WTC11 (cell line): ENCODE data around the gene ANTXR1. TPM values are rescaled to one million over a fixed set of nuclear protein-coding genes. Genes with fewer than 3 reads are reported as not detected.

Experiments
- ATAC-seq: fragments of 200-7000 bp; cut with Tn5 transposase; 2 replicates; pipeline ENCODE4 v1.10.0; 2021; ENCODE audit warnings: mild to moderate bottlenecking, moderate library complexity
- CTCF ChIA-PET: fragments of 300-600 bp; sonication (Branson Sonifier 250); formaldehyde crosslinking; loops from one replicate; lab custom pipeline; 2021; ENCODE audit warnings: antibody characterized with exemption; lab: Charles Lee
- POLR2A ChIA-PET: fragments of 350-600 bp; sonication (Branson Sonifier 250); formaldehyde crosslinking; loops from one replicate; lab custom pipeline; 2021; ENCODE audit warnings: antibody characterized with exemption; lab: Charles Lee
- DNase-seq: peaks from one replicate; pipeline ENCODE4 v3.0.0; 2021; ENCODE audit warnings: low spot score
- H3K27ac Mint-ChIP-seq: 2 replicates; pipeline ENCODE4 v1.8.0; 2021; ENCODE audit warnings: mixed read lengths
- H3K27me3 Mint-ChIP-seq: 2 replicates; pipeline ENCODE4 v1.8.0; 2021; ENCODE audit warnings: low read depth, mild to moderate bottlenecking, moderate library complexity, mixed read lengths
- H3K36me3 Mint-ChIP-seq: 2 replicates; pipeline ENCODE4 v1.8.0; 2021; ENCODE audit warnings: mixed read lengths
- H3K4me1 Mint-ChIP-seq: 2 replicates; pipeline ENCODE4 v1.8.0; 2022; ENCODE audit warnings: mixed read lengths
- H3K4me3 Mint-ChIP-seq: 2 replicates; pipeline ENCODE4 v1.8.0; 2021; ENCODE audit warnings: mild to moderate bottlenecking, moderate library complexity, mixed read lengths
- H3K9me3 Mint-ChIP-seq: 2 replicates; pipeline ENCODE4 v1.8.0; 2021; ENCODE audit warnings: mixed read lengths
- AR ChIP-seq: fragments of 250-450 bp; sonication (Bioruptor Pico); IDR thresholded peaks from 2 replicates; pipeline ENCODE4 v1.9.0; 2021; ENCODE audit warnings: mild to moderate bottlenecking
- ATF2 ChIP-seq: sonication (generic); formaldehyde crosslinking; IDR thresholded peaks from 2 replicates; pipeline ENCODE4 v1.8.1; 2022; ENCODE audit warnings: low read depth, missing genetic modification reagents, borderline replicate concordance
- ATF6 ChIP-seq: sonication (generic); formaldehyde crosslinking; IDR thresholded peaks from 2 replicates; pipeline ENCODE4 v1.8.1; 2023; ENCODE audit warnings: mild to moderate bottlenecking, missing genetic modification reagents
- CREM ChIP-seq: sonication (generic); formaldehyde crosslinking; IDR thresholded peaks from 2 replicates; pipeline ENCODE4 v1.8.1; 2022; ENCODE audit warnings: mild to moderate bottlenecking, missing genetic modification reagents, moderate library complexity
- E2F1 ChIP-seq: sonication (generic); formaldehyde crosslinking; IDR thresholded peaks from 2 replicates; pipeline ENCODE4 v1.8.0; 2022; ENCODE audit warnings: mild to moderate bottlenecking, missing genetic modification reagents
- ELF4 ChIP-seq: sonication (generic); formaldehyde crosslinking; IDR thresholded peaks from 2 replicates; pipeline ENCODE4 v1.8.1; 2022; ENCODE audit warnings: low read depth, mild to moderate bottlenecking, moderate library complexity, missing genetic modification reagents
- FOXJ3 ChIP-seq: sonication (generic); formaldehyde crosslinking; IDR thresholded peaks from 2 replicates; pipeline ENCODE4 v1.9.0; 2021; ENCODE audit warnings: missing genetic modification reagents, mild to moderate bottlenecking, borderline replicate concordance
- GTF2I ChIP-seq: fragments of 250-450 bp; sonication (Bioruptor Pico); conservative IDR thresholded peaks from 2 replicates; pipeline ENCODE4 v1.4.0; 2021; ENCODE audit warnings: mild to moderate bottlenecking
- HMGA2 ChIP-seq: fragments of 250-450 bp; sonication (Bioruptor Pico); IDR thresholded peaks from 2 replicates; pipeline ENCODE4 v1.4.0; 2021; ENCODE audit warnings: mild to moderate bottlenecking, moderate library complexity
- JAZF1 ChIP-seq: fragments of 250-450 bp; sonication (Bioruptor Pico); IDR thresholded peaks from 2 replicates; pipeline ENCODE4 v1.9.0; 2021; ENCODE audit warnings: moderate library complexity, mild to moderate bottlenecking, inconsistent platforms
- MXD4 ChIP-seq: fragments of 250-450 bp; sonication (Bioruptor Pico); IDR thresholded peaks from 2 replicates; pipeline ENCODE4 v1.8.0; 2021; ENCODE audit warnings: mild to moderate bottlenecking, moderate library complexity, borderline replicate concordance
- MYBL2 ChIP-seq: sonication (generic); formaldehyde crosslinking; IDR thresholded peaks from 2 replicates; pipeline ENCODE4 v1.8.1; 2023; ENCODE audit warnings: mild to moderate bottlenecking, moderate library complexity, missing genetic modification reagents
- NFYB ChIP-seq: sonication (generic); formaldehyde crosslinking; conservative IDR thresholded peaks from 2 replicates; pipeline ENCODE4 v1.8.0; 2022; ENCODE audit warnings: low read depth, missing genetic modification reagents
- OVOL2 ChIP-seq: fragments of 250-450 bp; sonication (Bioruptor Pico); IDR thresholded peaks from 2 replicates; pipeline ENCODE4 v1.9.0; 2021; ENCODE audit warnings: mild to moderate bottlenecking, borderline replicate concordance
- SMAD3 ChIP-seq: sonication (generic); formaldehyde crosslinking; IDR thresholded peaks from 2 replicates; pipeline ENCODE4 v1.8.0; 2022; ENCODE audit warnings: missing genetic modification reagents, mild to moderate bottlenecking, borderline replicate concordance
- SMAD4 ChIP-seq: sonication (generic); formaldehyde crosslinking; IDR thresholded peaks from 2 replicates; pipeline ENCODE4 v1.8.0; 2022; ENCODE audit warnings: mild to moderate bottlenecking, missing genetic modification reagents
- TEAD1 ChIP-seq: sonication (generic); formaldehyde crosslinking; IDR thresholded peaks from 2 replicates; pipeline ENCODE4 v1.8.0; 2022; ENCODE audit warnings: mild to moderate bottlenecking, missing genetic modification reagents
- TP53 ChIP-seq: sonication (generic); formaldehyde crosslinking; IDR thresholded peaks from 2 replicates; pipeline ENCODE4 v1.8.1; 2023; ENCODE audit warnings: mild to moderate bottlenecking, missing genetic modification reagents
- ZBTB21 ChIP-seq: sonication (generic); formaldehyde crosslinking; IDR thresholded peaks from 2 replicates; pipeline ENCODE4 v1.8.1; 2023; ENCODE audit warnings: mild to moderate bottlenecking, missing genetic modification reagents, borderline replicate concordance
- ZNF219 ChIP-seq: sonication (generic); formaldehyde crosslinking; IDR thresholded peaks from 2 replicates; pipeline ENCODE4 v1.8.0; 2023; ENCODE audit warnings: missing genetic modification reagents, mild to moderate bottlenecking, borderline replicate concordance
- ZNF263 ChIP-seq: sonication (generic); formaldehyde crosslinking; IDR thresholded peaks from 2 replicates; pipeline ENCODE4 v1.8.1; 2022; ENCODE audit warnings: low read depth, mild to moderate bottlenecking, moderate library complexity, missing genetic modification reagents
- ZNF512 ChIP-seq: sonication (generic); formaldehyde crosslinking; IDR thresholded peaks from 2 replicates; pipeline ENCODE4 v1.8.1; 2022; ENCODE audit warnings: missing genetic modification reagents, borderline replicate concordance
- total RNA-seq: library from RNA; stranded (reverse); gene quantifications from 3 replicates; pipeline ENCODE4 v1.2.3, GENCODE V29; 2021

The ANTXR1 gene
- total RNA-seq, 1 experiment from 2014 or later, result 30.0 TPM

GRCh38 chr2:69060938-69061501 lies 48.0 kb downstream of the ANTXR1 start:
- CTCF ChIA-PET, result interaction anchor here (1.2 kb wide), 1 partner anchor 99 kb away, joined by 4 read pairs; no protein-coding TSS in a partner anchor
- no peaks in the 10 kb centered on the region for H3K27me3 Mint-ChIP-seq
- no peak overlapping the region for H3K27ac Mint-ChIP-seq
- POLR2A ChIA-PET, result interaction anchor here (0.9 kb wide), 1 partner anchor 22 kb away, joined by 3 read pairs; no protein-coding TSS in a partner anchor
- DNase-seq, result no peak
- no peak overlapping the region for H3K4me3 Mint-ChIP-seq
- H3K36me3 Mint-ChIP-seq, result peaks cover 15% of the 10 kb centered on the region
- 0 out of 2 replicates have a peak, but pooled peaks cover 3% of the 10 kb centered on the region for H3K4me1 Mint-ChIP-seq
- no peak for ATAC-seq
- TF ChIP-seq ELF4 (CRISPR knock-in tag) (no peak), ZBTB21 (CRISPR knock-in tag) (no peak), JAZF1 (CRISPR knock-in tag) (no peak), ATF2 (CRISPR knock-in tag) (no peak), SMAD3 (CRISPR knock-in tag) (no peak), CREM (CRISPR knock-in tag) (no peak), MXD4 (no peak), TEAD1 (no peak), ZNF512 (CRISPR knock-in tag) (no peak), ZNF263 (CRISPR knock-in tag) (no peak), AR (CRISPR knock-in tag) (no peak), SMAD4 (CRISPR knock-in tag) (no peak), E2F1 (CRISPR knock-in tag) (no peak), MYBL2 (CRISPR knock-in tag) (no peak), GTF2I (no peak)
- peaks cover 7% of the 10 kb centered on the region for H3K9me3 Mint-ChIP-seq

GRCh38 chr2:69061525-69061924 lies 48.5 kb downstream of the ANTXR1 start:
- no peak for ATAC-seq
- CTCF ChIA-PET, result interaction anchor here (1.2 kb wide), 1 partner anchor 98 kb away, joined by 4 read pairs; no protein-coding TSS in a partner anchor

More at GRCh38 chr2:69061525-69061924, 48.5 kb downstream of the ANTXR1 start:
- peaks cover 7% of the 10 kb centered on the region for H3K9me3 Mint-ChIP-seq
- no peak for TF ChIP-seq ZNF219 (CRISPR knock-in tag)
- no peak for TF ChIP-seq ATF6 (CRISPR knock-in tag)
- no peak for TF ChIP-seq HMGA2
- TF ChIP-seq FOXJ3 (CRISPR knock-in tag), result no peak
- no peak for TF ChIP-seq TP53
- TF ChIP-seq E2F1 (CRISPR knock-in tag), result no peak
- TF ChIP-seq OVOL2, result no peak
- TF ChIP-seq NFYB, result no peak
- DNase-seq, result no peak
- POLR2A ChIA-PET, result interaction anchor here (0.9 kb wide), 1 partner anchor 22 kb away, joined by 3 read pairs; no protein-coding TSS in a partner anchor
- H3K4me3 Mint-ChIP-seq, result no peak overlapping the region
- H3K36me3 Mint-ChIP-seq, result peaks cover 15% of the 10 kb centered on the region
- no peak overlapping the region for H3K27ac Mint-ChIP-seq
- 0 out of 2 replicates have a peak, but pooled peaks cover 3% of the 10 kb centered on the region for H3K4me1 Mint-ChIP-seq
- H3K27me3 Mint-ChIP-seq, result no peaks in the 10 kb centered on the region
